LoVo (cell line): Measurements from ENCODE around the gene JAG2.

Source experiments
- DNase-seq: peaks from one replicate; pipeline ENCODE4 v3.0.0-alpha.2; 2016; ENCODE audit warnings: low spot score

Gene JAG2

DNA sequence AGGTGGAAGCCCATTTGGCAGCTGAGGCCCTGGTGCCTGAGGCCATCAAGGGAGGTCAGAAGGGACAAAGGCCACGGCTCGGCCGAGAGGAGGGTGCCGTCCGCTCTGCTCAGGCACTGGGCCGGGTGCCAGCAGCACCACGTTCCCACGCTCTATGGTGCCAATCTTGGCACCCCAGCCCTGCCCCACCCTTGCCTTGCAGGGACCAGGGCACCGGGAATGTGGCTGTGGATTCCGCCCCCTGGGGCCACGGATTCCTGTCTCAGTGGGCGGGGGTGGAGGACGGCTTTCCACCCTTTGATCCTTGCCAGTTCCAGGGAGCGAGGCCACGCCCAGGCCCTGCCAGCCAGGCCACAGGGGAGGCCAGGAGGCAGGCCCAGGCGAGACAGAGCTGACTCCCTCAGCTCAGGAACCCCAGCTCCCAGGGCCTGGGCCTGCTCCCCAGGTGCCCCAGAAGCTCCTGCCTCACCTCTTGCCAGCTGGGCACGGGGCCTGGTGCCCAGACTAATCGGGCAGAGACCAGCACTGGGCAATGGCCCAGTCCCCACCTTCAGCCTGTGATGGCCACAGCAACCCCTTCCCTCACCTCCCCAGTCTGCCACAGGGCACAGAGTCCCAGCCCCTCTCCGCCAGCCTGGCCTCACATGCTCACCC lies 76.9 kb downstream of the JAG2 start:
- DNase-seq: peak; percentile 96

GRCh38 chr14:105091054-105091516 lies 77.5 kb downstream of the JAG2 start:
- DNase-seq: no peak
